Stimulated activated CD4-positive, alpha-beta T cell treated with anti-CD3 and anti-CD28 coated beads, Interleukin-2, amount 100 ng/mL, for 4 hours (primary cell): ENCODE measurements around the gene POU6F2.

ENCODE experiments used
- DNase-seq: peaks from one replicate; pipeline ENCODE4 v3.0.0-alpha.2; 2020; ENCODE audit warnings: low read depth

POU6F2 gene

DNA sequence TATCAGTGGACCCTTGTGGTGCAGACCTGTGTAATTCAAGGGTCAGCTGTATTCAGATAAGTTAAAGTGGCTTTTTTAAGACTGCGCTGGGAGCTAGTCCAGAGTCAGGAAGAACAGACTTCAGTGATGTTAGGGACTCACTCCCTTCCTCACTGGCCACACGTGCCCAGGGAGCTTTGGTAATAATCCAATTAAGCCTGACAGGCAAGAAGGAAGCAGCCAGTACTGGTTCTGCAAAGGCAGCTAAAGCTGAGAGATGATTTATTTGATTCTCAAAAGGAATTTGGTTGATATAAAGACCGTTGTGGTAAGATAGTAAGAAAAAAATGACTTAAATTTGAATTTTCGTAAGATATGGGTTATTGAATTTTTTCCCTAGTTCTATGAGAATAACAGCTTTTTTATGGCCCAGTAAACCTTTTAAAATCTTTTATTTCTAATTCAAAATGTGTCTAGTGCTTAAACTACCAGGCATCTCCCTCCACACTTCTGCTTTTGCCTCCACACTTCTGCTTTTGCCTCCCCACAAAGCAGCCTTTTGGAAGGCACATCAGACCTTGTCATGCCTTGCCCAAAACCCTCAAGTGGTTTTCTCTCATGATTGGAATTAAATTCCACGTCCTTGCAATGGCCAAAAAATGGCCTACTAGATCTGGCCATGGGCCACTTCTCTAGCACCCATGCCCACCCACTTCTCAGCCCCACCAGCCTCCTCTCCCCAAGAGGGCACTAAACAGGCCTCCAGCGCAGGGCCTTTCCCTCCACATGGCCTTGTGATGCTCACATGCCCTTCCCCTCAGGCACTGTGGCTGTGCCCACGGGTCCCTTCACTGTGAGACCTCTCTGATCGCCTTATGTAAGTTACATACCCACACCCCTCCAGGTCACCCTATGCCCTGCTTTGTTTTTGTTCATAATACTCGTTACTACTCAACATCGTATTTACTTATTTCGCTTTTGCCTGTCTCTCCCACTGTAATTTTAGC is 92.5 kb downstream of the POU6F2 start:
- DNase-seq: no peak

DNA sequence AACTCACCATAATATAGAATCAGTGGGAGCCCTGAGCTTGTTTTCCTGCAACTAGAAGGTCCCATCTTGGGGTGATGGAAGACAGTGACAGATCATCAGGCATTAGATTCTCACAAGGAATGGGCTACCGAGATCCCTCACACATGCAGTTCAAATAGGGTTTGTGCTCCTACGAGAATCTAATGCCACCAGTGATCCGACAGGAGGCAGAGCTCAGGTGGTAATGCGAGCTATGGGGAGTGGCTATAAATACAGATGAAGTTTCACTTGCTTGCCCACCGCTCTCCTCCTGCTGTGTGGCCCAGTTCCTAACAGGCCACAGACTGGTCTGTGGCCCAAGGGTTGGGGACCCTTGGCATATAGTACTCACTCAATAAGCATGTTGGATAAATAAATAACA is 93.4 kb downstream of the POU6F2 start:
- no peak for DNase-seq

- no peak for DNase-seq
These were observed 95.7 kb downstream of the POU6F2 start for GRCh38 chr7:39073432-39073831.

- no peak for DNase-seq
These were observed 97.5 kb downstream of the POU6F2 start for GRCh38 chr7:39075210-39075609.

DNA sequence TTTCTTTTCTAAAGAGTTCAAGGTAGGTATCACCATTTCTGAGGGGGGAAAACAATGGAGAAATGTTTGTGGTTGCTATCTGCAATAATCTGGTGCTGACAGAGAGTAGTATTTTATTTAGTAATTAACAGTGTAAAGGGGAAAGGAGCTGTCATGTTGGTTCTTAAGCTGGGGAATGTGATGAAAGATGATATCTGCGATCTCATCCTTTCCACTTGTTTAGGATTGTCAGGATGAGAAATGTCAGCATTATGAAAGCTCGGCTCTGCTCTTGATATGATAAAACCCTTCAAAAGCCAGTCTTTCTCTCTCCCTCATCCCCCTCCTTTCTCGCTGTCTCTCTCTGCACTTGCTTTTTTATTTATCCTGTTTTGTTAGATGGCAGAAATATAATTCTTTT is 106.1 kb downstream of the POU6F2 start:
- DNase-seq: no peak

- DNase-seq: no peak
These were observed 106.6 kb downstream of the POU6F2 start for GRCh38 chr7:39084349-39084748.

DNA sequence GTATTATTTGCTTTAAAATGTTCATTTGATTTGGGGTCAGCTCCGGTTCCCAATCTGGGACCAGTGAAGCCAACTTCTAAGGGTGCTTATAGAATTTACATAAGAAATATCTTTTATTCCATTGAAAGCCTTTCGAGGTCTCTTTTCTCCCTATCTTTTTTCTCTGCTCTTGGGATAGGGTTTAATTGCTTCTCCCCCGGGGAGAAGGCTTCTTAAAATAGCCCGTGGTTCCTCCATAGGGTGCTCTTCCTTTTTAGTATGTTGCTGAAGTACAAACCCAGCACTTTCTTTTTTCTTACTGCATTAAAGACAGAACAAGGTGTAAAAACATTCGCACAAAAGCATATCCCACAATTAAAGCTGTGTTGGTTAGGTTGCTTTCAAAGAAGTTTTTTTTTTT is 107.5 kb downstream of the POU6F2 start:
- DNase-seq: no peak

DNA sequence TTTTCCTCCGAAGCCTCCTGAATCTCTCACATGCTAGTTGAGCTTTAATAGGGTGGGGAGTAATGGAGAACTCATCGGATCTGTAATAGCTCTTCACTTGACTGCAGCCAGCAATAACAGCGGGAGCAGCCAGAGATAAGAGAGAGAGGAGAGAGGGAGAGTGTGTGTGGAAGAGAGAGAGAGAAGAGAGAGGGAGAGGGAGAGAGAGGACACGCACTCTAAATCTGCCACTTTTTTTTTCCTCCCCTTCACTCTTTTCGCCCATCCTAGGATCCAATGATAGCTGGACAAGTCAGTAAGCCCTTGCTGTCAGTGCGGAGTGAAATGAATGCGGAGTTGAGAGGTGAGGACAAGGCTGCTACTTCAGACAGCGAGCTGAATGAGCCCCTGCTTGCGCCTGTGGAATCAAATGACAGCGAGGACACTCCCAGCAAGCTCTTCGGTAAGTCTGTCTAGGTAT is 107.9 kb downstream of the POU6F2 start:
- no peak for DNase-seq

DNA sequence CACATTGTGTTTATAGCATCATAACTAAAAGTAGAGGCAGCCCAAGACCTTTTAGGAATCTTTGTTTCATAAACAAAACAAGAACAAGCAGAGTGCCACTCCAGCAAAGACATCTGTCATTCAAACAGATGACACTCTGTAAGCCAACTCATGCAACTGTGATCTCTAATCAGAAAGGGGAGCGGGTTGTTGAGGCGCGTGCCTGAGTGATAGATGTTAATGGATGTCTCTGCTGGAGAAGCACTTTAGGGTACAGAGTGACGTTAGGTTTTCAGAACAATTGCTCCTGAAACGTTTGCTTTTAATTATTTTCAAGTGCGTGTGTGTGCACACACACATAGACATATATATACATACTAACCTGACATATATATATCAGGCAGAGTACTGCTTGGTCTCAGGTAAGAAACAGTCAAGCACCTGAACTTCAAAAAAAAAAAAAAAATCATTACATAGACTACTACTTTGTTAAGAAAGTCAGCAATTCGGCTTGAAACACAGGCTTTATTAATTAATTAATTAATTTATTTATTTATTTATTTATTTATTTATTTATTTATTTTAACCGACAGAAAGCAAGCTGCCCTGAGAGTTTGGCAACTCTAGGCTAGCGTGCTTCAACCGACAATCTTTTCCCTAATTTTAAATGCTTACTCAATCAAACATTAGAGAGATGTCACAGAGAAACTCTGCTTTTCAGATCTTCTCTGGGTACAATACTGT is 109.1 kb downstream of the POU6F2 start:
- no peak for DNase-seq

DNA sequence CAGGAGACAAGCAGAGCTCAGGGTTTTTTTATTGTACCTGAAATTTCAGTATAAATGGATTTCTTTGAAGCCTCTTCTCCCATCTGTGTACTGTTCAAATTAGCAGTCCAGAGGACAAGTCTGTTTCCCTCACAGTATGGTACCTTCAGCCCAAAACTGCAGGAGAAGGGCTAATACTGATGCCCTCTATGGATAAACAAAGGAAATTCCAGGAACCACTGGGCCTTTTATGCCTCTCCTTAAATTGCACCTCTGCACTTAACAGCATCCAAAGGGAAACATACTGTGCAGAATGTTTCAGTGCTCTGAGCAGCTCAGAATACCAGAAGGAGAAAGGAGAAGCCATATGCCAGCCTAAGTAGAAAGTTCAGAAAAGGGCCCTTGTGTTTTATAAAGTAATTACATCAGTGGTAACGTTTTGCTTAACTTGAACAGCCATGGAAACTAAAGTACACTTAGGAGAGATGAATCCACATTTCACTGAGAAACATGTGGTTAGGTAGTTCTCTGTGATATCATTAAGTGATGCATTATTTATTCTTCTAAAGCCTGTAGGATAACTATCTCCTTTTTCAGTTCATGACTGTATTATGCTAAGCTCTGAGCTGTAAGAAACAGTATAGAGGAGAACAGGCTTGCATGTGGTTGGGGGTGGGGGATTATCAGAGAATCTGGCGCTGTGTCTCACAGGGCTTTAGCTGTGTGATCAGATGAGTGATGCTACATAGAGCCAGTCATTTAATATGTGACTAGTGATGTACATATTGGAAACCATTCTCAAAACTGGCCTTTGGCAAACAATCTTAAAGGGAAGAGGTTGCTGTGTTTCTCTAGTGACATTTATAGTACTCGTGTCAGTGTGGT is 111.3 kb downstream of the POU6F2 start:
- no peak for DNase-seq

DNA sequence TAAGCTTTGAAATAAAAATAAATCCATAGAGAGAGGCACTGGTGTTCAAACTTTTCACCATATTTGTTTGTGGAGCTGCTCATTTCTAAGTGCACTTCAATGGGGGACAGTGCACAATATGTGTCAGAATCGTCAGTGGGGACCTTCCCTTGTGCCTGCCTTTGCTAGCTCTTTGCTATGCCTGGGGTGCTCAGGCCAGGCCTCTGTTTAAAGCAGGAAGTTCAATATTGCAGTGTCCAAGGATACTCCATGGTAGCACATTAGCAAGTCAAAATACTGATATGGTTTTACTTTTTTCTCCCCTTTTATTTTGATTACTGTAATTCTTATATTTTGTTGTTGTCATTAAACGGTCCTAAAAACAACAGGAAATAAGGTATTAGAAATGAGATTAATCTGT is 113.4 kb downstream of the POU6F2 start:
- DNase-seq: no peak

DNA sequence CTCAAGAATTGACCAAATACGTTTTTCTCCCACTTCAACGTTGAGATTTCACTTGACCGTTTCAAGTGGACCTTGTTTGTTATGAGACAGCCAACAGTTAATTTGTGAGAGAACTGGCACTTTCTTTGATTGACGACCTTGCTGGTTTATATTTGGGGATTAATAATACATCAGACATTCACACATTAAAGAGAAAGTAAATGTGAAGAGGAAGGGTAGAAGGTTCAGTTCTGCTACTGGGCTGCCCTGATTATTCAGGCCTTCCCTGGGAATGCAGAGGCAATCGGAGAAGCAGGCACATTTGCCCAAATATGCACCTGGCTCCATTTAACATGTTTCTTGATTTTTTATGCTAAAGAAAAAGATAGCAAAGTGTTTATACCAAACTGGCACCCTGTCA is 114.1 kb downstream of the POU6F2 start:
- DNase-seq: no peak

DNA sequence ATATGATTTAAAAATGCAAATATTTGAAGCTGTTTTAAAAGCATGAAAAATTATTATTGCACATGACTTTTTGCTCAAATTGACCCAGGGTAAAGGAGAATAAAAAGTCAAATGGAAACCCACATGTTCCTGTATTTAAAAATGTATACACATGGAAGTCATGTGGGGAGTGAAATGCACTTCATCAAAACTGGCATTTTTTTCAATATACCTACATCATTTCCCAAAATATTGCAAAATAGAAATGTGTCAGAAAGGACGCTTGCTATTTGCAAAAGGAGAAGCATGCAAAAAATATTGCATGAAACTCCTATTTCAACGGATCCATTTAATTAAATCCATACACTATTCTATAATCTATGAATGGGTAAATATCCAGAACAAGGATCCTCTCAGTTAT is 117.0 kb downstream of the POU6F2 start:
- no peak for DNase-seq

- no peak for DNase-seq
These were observed 118.3 kb downstream of the POU6F2 start for GRCh38 chr7:39095875-39096619.

GRCh38 chr7:39098506-39098905 is 120.8 kb downstream of the POU6F2 start:
- no peak for DNase-seq

GRCh38 chr7:39099146-39099545 is 121.4 kb downstream of the POU6F2 start:
- DNase-seq: no peak

DNA sequence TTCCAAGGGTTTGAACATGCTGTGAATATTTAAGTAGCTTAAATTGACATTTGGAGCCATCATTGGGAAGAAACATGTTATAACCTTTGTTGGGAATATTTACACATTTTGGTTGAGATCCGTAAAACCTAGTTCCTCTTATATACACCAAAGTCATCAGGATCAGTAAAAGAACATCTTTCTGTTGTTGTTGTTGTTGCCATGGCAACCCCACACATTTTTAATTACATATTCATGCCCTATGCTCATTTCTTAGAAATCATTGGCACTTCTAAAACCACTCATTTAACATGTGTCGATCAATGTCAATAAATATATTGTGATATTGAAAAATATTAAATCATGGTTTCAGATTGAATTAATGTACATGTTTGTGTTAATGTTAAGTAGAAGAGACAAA is 122.6 kb downstream of the POU6F2 start:
- DNase-seq: no peak

DNA sequence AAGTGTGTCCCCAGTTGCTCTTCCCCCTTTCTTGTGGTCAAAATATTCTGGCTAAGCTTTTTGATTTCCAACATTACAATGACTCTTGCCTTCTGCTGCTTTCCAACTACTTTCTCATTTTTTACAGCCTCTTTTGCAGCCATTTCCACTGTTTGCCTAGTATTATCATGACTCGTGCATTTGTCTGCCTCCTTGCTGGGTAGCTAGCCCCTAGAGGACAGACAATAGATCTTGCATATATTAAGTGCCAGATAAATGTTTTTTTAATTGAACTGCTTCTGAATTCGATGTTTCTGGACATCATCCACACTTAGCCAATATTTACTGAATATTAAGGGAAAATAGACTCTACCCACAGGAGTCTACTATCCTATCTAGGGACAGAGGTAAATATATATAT is 124.5 kb downstream of the POU6F2 start:
- no peak for DNase-seq

GRCh38 chr7:39105720-39106119 is 128.0 kb downstream of the POU6F2 start:
- DNase-seq: no peak

- DNase-seq: no peak
These were observed 148.1 kb downstream of the POU6F2 start for GRCh38 chr7:39125846-39126245.

DNA sequence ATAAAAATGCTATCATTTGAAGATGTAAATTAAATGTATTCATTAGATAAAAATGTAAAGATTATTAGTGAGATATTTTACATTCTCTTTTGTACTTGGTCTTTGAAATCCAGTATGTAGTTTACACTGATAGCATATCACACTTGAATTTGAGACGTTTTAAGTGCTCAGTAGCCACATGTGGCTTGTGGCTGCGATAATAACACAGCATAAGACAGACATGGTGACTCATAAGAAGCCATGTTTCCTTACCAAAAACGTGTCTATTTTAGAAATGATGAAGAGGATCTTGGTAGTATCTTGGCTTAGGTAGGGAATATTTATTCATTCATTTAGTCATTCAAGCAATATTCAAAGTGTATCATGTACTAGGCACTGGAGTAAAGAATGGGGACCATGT is 149.3 kb downstream of the POU6F2 start:
- no peak for DNase-seq
